ENCODE results near the gene EPHB1.

EPHB1 gene

DNA sequence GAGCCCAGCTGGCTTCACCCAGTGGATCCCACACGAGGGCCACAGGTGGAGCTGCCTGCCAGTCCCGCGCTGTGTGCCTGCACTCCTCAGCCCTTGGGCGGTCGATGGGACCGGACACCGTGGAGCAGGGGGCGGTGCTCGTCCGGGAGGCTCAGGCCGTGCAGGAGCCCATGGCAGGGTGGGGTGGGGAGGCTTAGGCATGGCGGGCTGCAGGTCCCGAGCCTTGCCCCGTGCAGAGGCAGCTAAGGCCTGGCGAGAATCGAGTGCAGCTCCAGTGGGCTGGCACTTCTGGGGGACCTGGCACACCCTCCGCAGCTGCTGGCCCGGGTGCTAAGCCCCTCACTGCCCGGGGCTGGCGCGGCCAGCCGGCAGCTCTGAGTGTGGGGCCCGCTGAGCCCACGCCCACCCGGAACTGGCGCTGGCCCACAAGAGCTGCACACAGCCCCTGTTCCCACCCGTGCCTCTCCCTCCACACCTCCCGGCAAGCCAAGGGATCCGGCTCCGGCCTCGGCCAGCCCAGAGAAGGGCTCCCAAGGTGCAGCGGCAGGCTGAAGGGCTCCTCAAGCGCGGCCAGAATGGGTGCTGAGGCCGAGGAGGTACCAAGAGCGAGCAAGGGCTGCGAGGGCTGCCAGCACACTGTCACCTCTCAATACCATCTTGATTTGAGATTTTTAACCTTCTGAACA lies 121.4 kb downstream of the EPHB1 start:
- DNase-seq = no peak

DNA sequence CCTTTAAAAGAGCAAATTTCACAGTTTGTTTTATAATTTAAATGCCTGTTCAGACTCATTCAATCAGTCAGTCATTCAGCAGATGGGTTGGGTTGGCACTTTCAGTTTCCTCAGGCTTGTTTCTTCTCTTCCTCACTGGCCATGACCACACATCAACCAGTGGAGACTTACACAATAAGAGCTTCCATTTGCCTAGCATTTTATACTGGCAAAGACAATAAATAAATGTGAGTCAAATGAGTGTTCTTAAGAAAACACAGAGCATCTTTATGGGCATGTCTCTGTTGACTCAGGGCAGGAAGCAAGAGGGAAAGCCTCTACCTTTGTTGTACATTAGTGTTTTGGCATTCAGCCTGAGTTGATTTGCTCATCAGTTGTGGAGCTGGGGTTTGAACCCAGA lies 122.6 kb downstream of the EPHB1 start:
- DNase-seq = no peak

GRCh38 chr3:134918441-134918840 lies 123.4 kb downstream of the EPHB1 start:
- DNase-seq = no peak

DNA sequence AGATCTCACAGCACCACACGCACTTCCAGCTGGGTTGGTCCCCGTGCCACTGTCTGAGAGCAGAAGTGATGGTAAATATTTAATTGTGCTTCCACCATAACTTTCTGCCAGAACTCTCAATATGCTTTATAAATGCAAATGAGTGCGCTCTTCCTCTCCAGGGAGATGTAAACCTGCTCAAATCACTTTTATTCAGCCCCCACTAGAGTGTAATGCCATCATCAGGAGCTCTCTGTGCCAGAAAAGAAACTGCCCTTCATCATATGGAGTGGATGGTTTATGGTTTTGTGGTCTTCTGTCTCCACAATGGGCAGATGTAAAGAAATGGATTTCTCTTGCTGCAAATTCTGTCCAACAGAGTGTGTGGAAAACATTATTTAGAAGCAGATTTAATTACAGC lies 127.0 kb downstream of the EPHB1 start:
- no peak for DNase-seq

- DNase-seq = no peak
Observed at GRCh38 chr3:134922866-134923265, 127.8 kb downstream of the EPHB1 start.

DNA sequence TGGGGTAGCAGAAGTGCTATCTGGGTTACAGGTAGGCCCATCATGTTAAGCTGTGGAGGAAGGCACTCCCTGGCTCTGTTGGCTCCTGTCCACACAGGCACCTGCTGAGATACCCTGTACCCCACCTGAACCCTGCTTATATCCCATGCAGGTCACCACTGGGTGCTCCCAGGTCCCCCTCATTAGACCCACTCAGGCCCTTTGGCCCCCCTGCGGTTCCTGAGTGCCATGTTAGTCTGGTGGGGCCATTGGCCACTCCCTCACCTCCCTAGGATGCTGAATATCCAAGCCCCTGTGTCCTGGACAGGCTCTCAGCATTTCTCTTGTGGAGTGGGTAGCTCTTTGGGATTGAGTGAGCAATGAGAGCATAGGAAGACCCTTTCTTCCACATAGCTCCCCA lies 128.2 kb downstream of the EPHB1 start:
- no peak for DNase-seq

- DNase-seq = no peak
Observed at GRCh38 chr3:134927599-134927998, 132.5 kb downstream of the EPHB1 start.

DNA sequence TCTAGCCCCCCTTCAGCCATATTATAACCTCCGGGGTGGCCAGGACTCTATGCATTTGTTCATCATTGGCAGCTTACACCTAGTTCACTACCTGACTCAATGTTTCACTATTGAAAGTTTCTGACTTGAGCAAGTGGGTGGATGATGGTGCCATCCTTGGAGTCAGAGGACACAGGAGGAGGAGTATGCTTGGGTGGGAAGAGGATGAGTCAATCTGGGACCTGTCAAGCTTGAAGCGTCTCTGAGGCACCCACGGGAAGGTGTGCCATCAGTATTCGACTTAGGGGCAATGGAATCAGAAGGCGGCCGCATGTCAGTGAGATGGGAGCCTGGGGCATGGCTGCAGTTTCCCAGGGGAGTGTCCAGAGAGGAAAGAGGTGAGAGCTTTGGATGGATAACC lies 133.3 kb downstream of the EPHB1 start:
- no peak for DNase-seq

DNA sequence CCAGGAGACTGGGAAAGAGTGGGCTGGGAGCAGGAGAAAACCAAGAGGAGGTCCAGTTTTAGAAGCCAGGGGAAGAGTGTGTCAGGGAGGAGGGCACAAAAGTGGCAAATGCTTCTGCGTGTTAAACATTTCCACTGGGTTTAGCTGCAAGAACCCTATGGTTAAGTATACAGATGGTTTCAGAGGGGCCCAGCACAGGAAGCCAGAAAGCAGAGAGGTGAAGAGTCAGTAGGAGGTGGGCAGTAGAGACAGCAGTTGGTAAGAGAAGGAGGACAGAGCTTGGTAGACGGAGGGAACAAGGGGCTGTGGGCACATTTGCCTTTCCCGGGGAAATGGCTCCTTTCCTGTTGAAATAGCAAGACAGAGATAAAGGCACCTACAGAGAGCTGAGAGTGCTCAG lies 133.8 kb downstream of the EPHB1 start:
- no peak for DNase-seq

DNA sequence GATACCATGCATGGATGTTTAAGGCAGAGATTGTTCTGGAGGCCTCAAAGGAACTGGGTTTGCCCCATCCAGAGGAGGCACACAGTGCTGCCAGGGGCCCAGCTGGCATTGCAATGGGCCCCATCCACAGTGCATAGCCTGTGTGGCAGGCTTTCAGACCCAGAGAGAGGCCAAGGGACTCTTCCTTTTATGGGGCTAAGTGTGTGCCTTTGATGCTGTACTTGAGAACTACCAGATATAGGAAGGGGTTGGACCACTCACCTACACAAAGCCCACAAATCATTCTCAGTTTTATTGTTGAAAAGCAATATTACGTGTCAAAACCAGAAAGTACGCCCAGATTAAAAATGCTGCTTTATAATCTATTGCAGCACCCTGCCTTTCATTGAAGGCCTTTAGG lies 134.9 kb downstream of the EPHB1 start:
- no peak for DNase-seq

DNA sequence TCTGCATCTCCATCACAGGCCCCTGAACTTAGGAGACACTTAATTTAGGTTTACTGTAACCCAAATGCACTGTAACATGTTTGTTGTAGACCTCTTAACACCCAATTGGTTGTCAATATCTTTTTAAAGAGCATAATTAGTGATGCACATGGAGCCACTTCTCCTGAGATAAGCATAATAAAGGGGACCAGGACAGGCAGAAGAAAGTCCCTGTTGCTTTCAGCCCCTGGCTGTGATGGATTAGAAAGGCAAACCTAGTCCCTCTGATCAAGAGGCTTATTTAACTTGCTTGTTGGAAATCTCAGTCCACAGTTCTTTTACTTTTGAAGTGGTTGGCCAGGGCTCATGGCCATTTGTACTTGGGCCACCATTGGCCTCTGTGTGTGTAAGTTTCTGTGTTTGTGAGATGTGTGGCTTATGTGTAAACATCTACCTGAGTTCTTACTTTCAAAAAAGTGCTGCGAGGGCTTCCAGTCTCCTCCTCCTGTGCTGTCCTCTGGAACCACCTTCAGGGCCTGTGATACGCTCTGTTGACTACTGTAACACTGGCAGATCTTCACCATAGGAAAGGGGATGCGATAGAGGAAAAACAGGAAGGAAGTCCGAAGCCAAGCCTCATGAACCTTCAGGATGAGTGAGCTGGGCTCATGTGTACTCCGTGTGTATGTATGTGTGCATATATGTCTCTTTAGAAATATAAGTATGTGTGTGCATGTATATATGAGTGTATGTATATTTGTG lies 136.2 kb downstream of the EPHB1 start:
- DNase-seq = no peak

GRCh38 chr3:134932035-134932434 lies 137.0 kb downstream of the EPHB1 start:
- DNase-seq = no peak

DNA sequence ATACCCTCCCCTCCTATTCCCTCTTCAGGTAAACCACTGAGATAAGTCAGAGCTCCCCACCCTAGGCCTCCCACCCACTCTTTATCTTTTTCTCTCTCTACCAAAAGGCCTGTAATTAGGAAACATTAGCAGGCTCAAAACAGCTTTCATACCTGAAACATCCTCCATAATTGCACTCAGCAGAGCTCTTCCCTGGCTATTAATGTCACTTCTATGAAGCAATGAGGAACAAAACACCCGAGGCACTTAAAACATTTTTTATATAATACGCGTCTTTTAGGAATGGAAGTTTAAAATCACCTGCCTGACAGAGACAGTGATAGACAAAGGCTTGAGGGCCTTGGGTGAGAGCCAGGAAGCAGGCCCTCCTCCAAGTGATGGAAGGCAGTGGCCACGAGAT lies 138.9 kb downstream of the EPHB1 start:
- no peak for DNase-seq

DNA sequence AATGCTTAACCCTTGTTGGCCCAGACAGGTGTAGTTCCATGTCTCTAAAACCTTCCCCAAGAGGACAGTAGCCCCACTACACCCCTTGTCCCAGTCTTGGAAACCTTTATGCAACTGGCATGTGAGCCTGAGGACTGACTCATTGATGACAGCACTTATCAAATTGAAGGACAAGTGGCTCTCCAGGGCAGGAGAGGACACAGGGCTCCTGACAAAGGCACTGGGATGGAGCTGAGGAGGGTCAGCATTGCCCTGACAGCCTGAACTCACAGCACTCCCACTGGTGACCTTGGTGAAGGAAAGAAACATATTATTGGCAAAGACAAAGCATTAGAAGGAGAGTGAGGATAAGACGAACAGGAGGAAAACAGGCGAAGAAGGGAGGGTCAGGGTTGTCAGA lies 139.9 kb downstream of the EPHB1 start:
- no peak for DNase-seq

GRCh38 chr3:134937256-134938028 lies 142.4 kb downstream of the EPHB1 start:
- no peak for DNase-seq

- DNase-seq = no peak
Observed at GRCh38 chr3:134938029-134938525, 143.0 kb downstream of the EPHB1 start.

DNA sequence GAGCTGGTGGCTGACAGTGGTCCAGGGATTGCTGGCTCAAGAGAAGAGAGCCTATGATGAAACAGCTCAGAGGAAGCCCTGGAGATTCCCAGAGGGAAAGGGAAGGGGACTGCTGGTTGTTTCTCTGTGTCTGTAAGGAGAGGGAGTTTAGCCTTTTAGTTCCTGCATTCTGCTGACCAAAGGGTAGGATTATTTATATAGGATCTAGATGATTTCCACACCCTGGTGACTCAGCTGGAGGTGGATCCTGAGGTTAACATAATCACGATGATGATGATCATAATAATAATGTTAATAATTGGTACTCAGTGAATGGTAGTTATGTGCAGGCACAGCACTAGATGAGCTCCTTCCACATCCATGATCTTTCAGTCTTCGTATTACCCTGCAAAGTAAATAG lies 144.9 kb downstream of the EPHB1 start:
- DNase-seq = no peak

DNA sequence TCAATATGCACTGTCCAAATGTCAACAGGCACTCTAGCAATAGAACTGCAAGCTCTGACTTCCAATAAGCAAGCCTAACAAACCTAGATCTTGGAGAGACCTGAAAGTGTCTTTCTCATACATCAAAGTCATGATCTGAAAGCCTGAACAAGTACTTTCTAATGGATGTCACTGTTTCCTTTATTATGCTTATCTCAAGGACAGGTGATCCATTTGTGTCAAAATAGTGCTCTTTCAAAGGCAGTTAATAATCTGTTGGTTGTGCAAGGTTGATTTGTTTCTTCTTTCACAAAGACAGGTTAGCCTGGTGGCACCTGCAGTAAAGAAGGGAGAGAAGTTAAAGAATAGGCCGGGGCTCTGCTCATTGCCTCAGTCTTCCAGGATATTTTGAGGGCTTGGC lies 146.8 kb downstream of the EPHB1 start:
- DNase-seq = no peak

DNA sequence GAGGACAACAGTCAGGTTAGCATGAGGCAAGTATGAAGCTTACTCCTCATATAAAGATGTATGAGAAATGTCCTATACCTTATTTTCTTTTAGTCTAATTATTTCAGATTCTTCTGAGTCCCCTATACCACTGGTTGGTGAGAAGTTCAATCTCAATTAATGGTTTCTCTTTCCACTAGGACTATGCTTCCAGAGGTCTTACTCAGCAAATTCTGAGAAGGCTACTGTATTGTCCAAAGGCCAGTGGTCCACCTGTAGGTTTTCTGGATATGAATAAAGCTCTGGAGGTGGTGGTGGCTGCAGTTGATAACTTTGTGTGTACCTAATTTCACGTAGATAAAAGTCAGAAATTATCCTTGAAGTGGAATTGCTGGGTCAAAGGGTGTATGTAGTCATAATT lies 149.4 kb downstream of the EPHB1 start:
- no peak for DNase-seq

DNA sequence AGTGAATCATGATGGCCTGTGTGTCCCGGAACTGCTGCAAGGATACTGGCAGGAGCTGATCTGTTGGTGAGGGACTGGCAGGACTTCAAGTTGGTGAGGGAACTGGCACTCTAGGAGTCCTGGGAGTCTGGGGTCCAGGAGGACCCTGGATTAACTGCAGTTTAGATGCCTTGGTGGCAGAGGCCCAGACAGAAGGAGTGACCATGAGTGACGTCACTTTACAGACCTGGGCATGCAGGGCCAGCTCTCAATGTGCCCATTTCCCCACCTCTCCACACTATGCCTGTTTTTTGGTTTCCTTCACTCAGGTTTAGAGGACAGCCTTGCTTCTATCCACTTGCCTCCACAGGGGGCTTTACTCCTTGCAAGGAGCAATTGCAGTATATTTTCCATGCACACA lies 154.1 kb downstream of the EPHB1 start:
- no peak for DNase-seq

GRCh38 chr3:134952371-134952770 lies 157.3 kb downstream of the EPHB1 start:
- no peak for DNase-seq

DNA sequence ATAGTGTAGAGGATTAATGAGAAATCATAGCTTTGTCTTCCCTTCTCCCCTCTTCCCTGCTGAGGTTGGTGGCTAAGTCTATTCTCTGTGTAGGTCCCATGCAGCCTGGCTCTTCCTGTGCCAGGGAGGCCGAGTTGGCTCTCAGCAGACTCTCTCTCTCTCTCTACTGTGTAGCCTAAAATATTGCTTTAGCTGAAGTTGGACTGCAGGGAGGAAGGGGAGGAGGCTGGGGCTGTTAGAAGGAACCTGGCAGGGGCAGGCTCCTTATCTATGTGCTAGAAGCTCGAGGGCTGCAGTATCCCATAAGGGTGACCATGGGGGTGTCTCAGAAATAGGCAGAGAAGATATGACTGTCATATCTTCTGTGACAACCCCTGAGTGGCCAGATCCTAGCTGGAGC lies 160.8 kb downstream of the EPHB1 start:
- DNase-seq = no peak

DNA sequence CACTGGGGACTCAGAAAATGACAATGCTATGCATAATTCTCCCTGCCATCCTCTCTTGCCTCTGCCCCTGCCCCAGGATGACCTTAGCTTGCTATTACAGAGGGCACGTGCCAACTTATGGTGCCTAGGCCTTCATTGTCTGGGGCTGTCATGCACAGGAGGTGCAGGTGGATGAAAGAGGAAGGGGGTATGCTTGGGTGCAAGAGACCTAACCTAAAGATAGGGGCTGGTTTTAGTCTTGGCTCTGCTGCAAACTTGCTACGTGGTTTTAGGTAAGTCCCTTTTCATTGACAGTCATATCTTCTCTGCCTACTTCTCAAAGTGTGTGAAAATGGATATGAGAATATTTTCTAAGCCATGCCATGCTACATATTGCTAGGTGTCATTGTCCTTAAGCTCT lies 161.3 kb downstream of the EPHB1 start:
- DNase-seq = no peak

DNA sequence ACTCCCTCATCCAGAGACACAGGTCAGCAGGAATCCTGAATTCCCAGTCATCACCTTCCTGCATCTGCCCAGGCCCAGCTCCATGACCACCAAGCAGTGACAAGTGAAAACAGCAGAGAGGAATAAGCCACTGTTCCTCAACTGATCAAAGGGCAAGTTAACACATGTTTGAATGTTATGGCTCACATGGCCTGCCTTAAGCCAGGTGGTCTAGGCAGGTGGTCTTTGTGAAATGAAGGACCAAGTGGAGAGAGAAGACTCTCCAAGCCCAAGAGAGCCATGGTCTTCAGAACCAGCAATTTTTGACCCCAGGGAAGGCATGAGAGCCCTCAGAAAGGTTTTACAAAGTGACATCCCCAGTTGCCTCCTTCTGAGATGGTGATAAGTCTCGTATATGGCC lies 161.8 kb downstream of the EPHB1 start:
- no peak for DNase-seq
